Measurements from ENCODE around the gene SERPINF2. TPM values are rescaled to one million over a fixed set of nuclear protein-coding genes. Genes with fewer than 3 reads are reported as not detected.
A peak's percentile ranks its signal among the peaks of the same experiment; 100 is the strongest.
"Not testable (repeated sequence)": the region's sequence is repeated elsewhere in the genome, so short reads cannot be mapped to it uniquely, and the experiment has no call there.

Gene SERPINF2
- total and polyA plus RNA-seq, 2 donors from 2014 or later = 30.6 to 209 TPM

GRCh38 chr17:1762233-1762900 is 19.7 kb downstream of the SERPINF2 start:
- DNase-seq (no peak), FAIRE-seq (no peak)
- Histone ChIP-seq H3K9me3 (ENCODE audit: control insufficient read depth in 2 of 3, insufficient read depth in 1 of 3, low read length in 3 of 3) (no peaks in the 10 kb centered on the region), H3K4me1 (ENCODE audit: control insufficient read depth in 2 of 3, insufficient read depth in 2 of 3, low read depth in 1 of 3, low read length in 3 of 3) (peaks cover 0 to 6% (median 4%) of the 10 kb centered on the region in 3 donors), H3K27me3 (ENCODE audit: control insufficient read depth, insufficient read depth, low read length) (no peaks in the 10 kb centered on the region), H3K9ac (ENCODE audit: low read length in 3 of 3) (no peak overlapping the region), H3K4me3 (ENCODE audit: low read length in 3 of 3) (peak overlapping the region in 1 of 3 donors; percentile 35), H3K27ac (ENCODE audit: low read depth in 2 of 2, low read length in 2 of 2) (peak overlapping the region in 1 of 2 donors; percentile 65), H3K36me3 (ENCODE audit: control insufficient read depth in 2 of 3, insufficient read depth in 3 of 3, low read length in 3 of 3) (no peaks in the 10 kb centered on the region)
- TF ChIP-seq, protein P1, sequence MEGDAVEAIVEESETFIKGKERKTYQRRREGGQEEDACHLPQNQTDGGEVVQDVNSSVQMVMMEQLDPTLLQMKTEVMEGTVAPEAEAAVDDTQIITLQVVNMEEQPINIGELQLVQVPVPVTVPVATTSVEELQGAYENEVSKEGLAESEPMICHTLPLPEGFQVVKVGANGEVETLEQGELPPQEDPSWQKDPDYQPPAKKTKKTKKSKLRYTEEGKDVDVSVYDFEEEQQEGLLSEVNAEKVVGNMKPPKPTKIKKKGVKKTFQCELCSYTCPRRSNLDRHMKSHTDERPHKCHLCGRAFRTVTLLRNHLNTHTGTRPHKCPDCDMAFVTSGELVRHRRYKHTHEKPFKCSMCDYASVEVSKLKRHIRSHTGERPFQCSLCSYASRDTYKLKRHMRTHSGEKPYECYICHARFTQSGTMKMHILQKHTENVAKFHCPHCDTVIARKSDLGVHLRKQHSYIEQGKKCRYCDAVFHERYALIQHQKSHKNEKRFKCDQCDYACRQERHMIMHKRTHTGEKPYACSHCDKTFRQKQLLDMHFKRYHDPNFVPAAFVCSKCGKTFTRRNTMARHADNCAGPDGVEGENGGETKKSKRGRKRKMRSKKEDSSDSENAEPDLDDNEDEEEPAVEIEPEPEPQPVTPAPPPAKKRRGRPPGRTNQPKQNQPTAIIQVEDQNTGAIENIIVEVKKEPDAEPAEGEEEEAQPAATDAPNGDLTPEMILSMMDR (IDR thresholded peaks at IDR 0.05; ENCODE audit: borderline replicate concordance, extremely low read depth, insufficient read depth) = no peak
- intact Hi-C loops (cut with DNase I) = no loop called here

- no peaks in the 10 kb centered on the region for H3K36me3 ChIP-seq (ENCODE audit: control insufficient read depth in 2 of 3, insufficient read depth in 3 of 3, low read length in 3 of 3)
- H3K27ac ChIP-seq (ENCODE audit: low read depth in 2 of 2, low read length in 2 of 2) = peak overlapping the region; percentile 36 to 65
- FAIRE-seq = no peak
- DNase-seq = peak in 3 of 5 donors; percentile 40 to 68 (median 45)
- H3K9me3 ChIP-seq (ENCODE audit: control insufficient read depth in 2 of 3, insufficient read depth in 1 of 3, low read length in 3 of 3) = no peaks in the 10 kb centered on the region
- H3K4me3 ChIP-seq (ENCODE audit: low read length in 3 of 3) = peak overlapping the region in 1 of 3 donors; percentile 22
- no peak overlapping the region for H3K9ac ChIP-seq (ENCODE audit: low read length in 3 of 3)
- H3K27me3 ChIP-seq (ENCODE audit: control insufficient read depth, insufficient read depth, low read length) = no peaks in the 10 kb centered on the region
- intact Hi-C loops (cut with DNase I) = no loop called here
- H3K4me1 ChIP-seq (ENCODE audit: control insufficient read depth in 2 of 3, insufficient read depth in 2 of 3, low read depth in 1 of 3, low read length in 3 of 3) = peaks cover 0 to 6% (median 4%) of the 10 kb centered on the region in 3 donors
- TF ChIP-seq, protein P1 (IDR thresholded peaks at IDR 0.05; ENCODE audit: borderline replicate concordance, extremely low read depth, insufficient read depth) = no peak
These were observed 20.5 kb downstream of the SERPINF2 start for GRCh38 chr17:1762901-1763898.

GRCh38 chr17:1764284-1764683 is 21.6 kb downstream of the SERPINF2 start:
- no peak overlapping the region for H3K9ac ChIP-seq (ENCODE audit: low read length in 3 of 3)
- TF ChIP-seq, protein P1 (IDR thresholded peaks at IDR 0.05; ENCODE audit: borderline replicate concordance, extremely low read depth, insufficient read depth) = no peak
- intact Hi-C loops (cut with DNase I) = no loop called here
- H3K27me3 ChIP-seq (ENCODE audit: control insufficient read depth, insufficient read depth, low read length) = no peaks in the 10 kb centered on the region
- peaks cover 0 to 6% (median 4%) of the 10 kb centered on the region in 3 donors for H3K4me1 ChIP-seq (ENCODE audit: control insufficient read depth in 2 of 3, insufficient read depth in 2 of 3, low read depth in 1 of 3, low read length in 3 of 3)
- no peak for FAIRE-seq
- H3K9me3 ChIP-seq (ENCODE audit: control insufficient read depth in 2 of 3, insufficient read depth in 1 of 3, low read length in 3 of 3) = no peaks in the 10 kb centered on the region
- peak overlapping the region; percentile 11 to 16 for H3K27ac ChIP-seq (ENCODE audit: low read depth in 2 of 2, low read length in 2 of 2)
- DNase-seq = peak in 3 of 5 donors; percentile 31 to 85 (median 68)
- no peaks in the 10 kb centered on the region for H3K36me3 ChIP-seq (ENCODE audit: control insufficient read depth in 2 of 3, insufficient read depth in 3 of 3, low read length in 3 of 3)
- no peak overlapping the region for H3K4me3 ChIP-seq (ENCODE audit: low read length in 3 of 3)

DNA sequence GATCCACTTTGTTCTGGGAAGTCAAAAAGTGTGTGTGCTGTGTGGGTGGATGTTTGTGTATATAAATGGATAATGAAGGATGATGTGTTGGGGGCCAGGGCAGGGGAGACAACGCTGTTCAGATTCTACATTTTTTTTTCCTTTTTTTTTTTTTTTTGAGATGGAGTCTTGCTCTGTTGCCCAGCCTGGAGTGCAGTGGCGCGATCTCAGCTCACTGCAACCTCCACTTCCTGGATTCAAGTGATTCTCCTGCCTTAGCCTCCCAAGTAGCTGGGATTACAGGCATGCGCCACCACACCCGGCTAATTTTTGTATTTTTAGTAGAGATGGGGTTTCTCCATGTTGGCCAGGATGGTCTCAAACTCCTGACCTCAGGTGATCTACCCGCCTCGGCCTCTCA is 22.0 kb downstream of the SERPINF2 start:
- H3K4me3 ChIP-seq (ENCODE audit: low read length in 3 of 3); DNase-seq; H3K9me3 ChIP-seq (ENCODE audit: control insufficient read depth in 2 of 3, insufficient read depth in 1 of 3, low read length in 3 of 3); H3K4me1 ChIP-seq (ENCODE audit: control insufficient read depth in 2 of 3, insufficient read depth in 2 of 3, low read depth in 1 of 3, low read length in 3 of 3); H3K9ac ChIP-seq (ENCODE audit: low read length in 3 of 3); H3K27me3 ChIP-seq (ENCODE audit: control insufficient read depth, insufficient read depth, low read length); FAIRE-seq; intact Hi-C loops (cut with DNase I); H3K36me3 ChIP-seq (ENCODE audit: control insufficient read depth in 2 of 3, insufficient read depth in 3 of 3, low read length in 3 of 3): not testable (repeated sequence)
- peak overlapping the region in 1 of 2 donors; percentile 11 for H3K27ac ChIP-seq (ENCODE audit: low read depth in 2 of 2, low read length in 2 of 2)

Data from kidney (tissue), 14 donors.